IMR-90 (cell line): ENCODE results near the gene PRSS21. TPM values are rescaled to one million over a fixed set of nuclear protein-coding genes. Genes with fewer than 3 reads are reported as not detected.

ENCODE experiments used
- ATAC-seq: fragments of 200-7000 bp; cut with Tn5 transposase; 2 replicates; pipeline ENCODE4 v1.9.1; 2020; ENCODE audit warnings: low read depth, mild to moderate bottlenecking, moderate library complexity
- BruUV-seq: library from RNA; stranded (reverse); fragments of 400-500 nt; replicated peaks from 2 replicates; lab custom pipeline; 2021; lab: Mats Ljungman, UMichigan
- CTCF ChIA-PET: fragments of 300-600 bp; formaldehyde crosslinking; extraction: SDS; loops from one replicate; lab custom pipeline; 2021; ENCODE audit warnings: antibody characterized with exemption; lab: Yijun Ruan, JAX
- POLR2A ChIA-PET: fragments of 300-600 bp; sonication (Branson Sonifier 250); formaldehyde crosslinking; loops from one replicate; lab custom pipeline; 2022; ENCODE audit warnings: antibody characterized with exemption; ENCODE audit not compliant: unreplicated experiment; lab: Charles Lee
- DNase-seq: peaks from one replicate; pipeline ENCODE4 v3.0.0; 2013
- H2AFZ ChIP-seq: replicated peaks from 2 replicates; pipeline ENCODE3; 2013; ENCODE audit warnings: low read length, mild to moderate bottlenecking; ENCODE audit not compliant: poor library complexity
- H2AK5ac ChIP-seq: 2 replicates; pipeline ENCODE4 v1.6.1; 2013; ENCODE audit warnings: low read depth, low read length, inconsistent platforms
- H2AK9ac ChIP-seq: replicated peaks from 2 replicates; pipeline ENCODE3; 2013; ENCODE audit warnings: mild to moderate bottlenecking, low read depth, low read length, moderate library complexity; ENCODE audit not compliant: poor library complexity
- H2BK120ac ChIP-seq: 2 replicates; pipeline ENCODE4 v1.6.1; 2013; ENCODE audit warnings: low read depth, low read length, inconsistent platforms
- H2BK15ac ChIP-seq: 3 replicates; pipeline ENCODE4 v1.6.1; 2013; ENCODE audit warnings: low read depth, low read length, inconsistent platforms
- H2BK20ac ChIP-seq: 2 replicates; pipeline ENCODE4 v1.6.1; 2013; ENCODE audit warnings: low read depth, mild to moderate bottlenecking, inconsistent platforms, low read length, moderate library complexity
- H2BK5ac ChIP-seq: 2 replicates; pipeline ENCODE4 v1.6.1; 2013; ENCODE audit warnings: mild to moderate bottlenecking, low read depth, low read length, inconsistent platforms; ENCODE audit not compliant: poor library complexity, severe bottlenecking
- H3K14ac ChIP-seq: replicated peaks from 2 replicates; pipeline ENCODE4 v1.6.1; 2013; ENCODE audit warnings: low read depth, low read length, inconsistent platforms
- H3K18ac ChIP-seq: 2 replicates; pipeline ENCODE4 v1.6.1; 2013; ENCODE audit warnings: low read depth, low read length, control low read depth
- H3K23ac ChIP-seq: 2 replicates; pipeline ENCODE4 v1.6.1; 2013; ENCODE audit warnings: low read depth, low read length, inconsistent platforms
- H3K27ac ChIP-seq: 2 replicates; pipeline ENCODE4 v1.5.1; 2013; ENCODE audit warnings: mild to moderate bottlenecking, control low read depth, low read length; ENCODE audit not compliant: insufficient read depth
- H3K27me3 ChIP-seq: 2 replicates; pipeline ENCODE4 v1.6.1; 2013; ENCODE audit warnings: low read length; ENCODE audit not compliant: control insufficient read depth, insufficient read depth
- H3K36me3 ChIP-seq: 2 replicates; pipeline ENCODE4 v1.6.1; 2013; ENCODE audit warnings: low read length, mixed read lengths; ENCODE audit not compliant: control insufficient read depth, insufficient read depth
- H3K4ac ChIP-seq: 2 replicates; pipeline ENCODE4 v1.6.1; 2013; ENCODE audit warnings: low read depth, low read length, inconsistent platforms
- H3K4me1 ChIP-seq: 2 replicates; pipeline ENCODE4 v1.6.1; 2013; ENCODE audit warnings: low read length, mixed read lengths; ENCODE audit not compliant: control insufficient read depth, insufficient read depth
- H3K4me2 ChIP-seq: 2 replicates; pipeline ENCODE4 v1.6.1; 2013; ENCODE audit warnings: low read depth, mild to moderate bottlenecking, control low read depth, low read length, moderate library complexity
- H3K4me3 ChIP-seq: 2 replicates; pipeline ENCODE4 v1.5.1; 2013; ENCODE audit warnings: low read depth, mild to moderate bottlenecking, control low read depth, low read length, moderate library complexity; ENCODE audit not compliant: insufficient read depth
- H3K56ac ChIP-seq: 2 replicates; pipeline ENCODE4 v1.6.1; 2013; ENCODE audit warnings: low read length, inconsistent platforms; ENCODE audit not compliant: insufficient read depth; ENCODE audit errors: extremely low read depth
- H3K79me1 ChIP-seq, 2 experiments: 2 replicates each; pipeline ENCODE4 v1.6.1; 2013; ENCODE audit warnings: low read length in 2 of 2, inconsistent platforms in 1 of 2, low read depth in 1 of 2
- H3K9ac ChIP-seq: 2 replicates; pipeline ENCODE4 v1.6.1; 2013; ENCODE audit warnings: low read depth, low read length, control low read depth
- H3K9me1 ChIP-seq: 2 replicates; pipeline ENCODE4 v1.6.1; 2013; ENCODE audit warnings: low read length, inconsistent platforms; ENCODE audit not compliant: insufficient read depth
- H3K9me3 ChIP-seq: 2 replicates; pipeline ENCODE4 v1.6.1; 2013; ENCODE audit warnings: low read length; ENCODE audit not compliant: control insufficient read depth, insufficient read depth
- H4K20me1 ChIP-seq: 2 replicates; pipeline ENCODE4 v1.6.1; 2013; ENCODE audit warnings: low read length, inconsistent platforms; ENCODE audit not compliant: insufficient read depth
- H4K5ac ChIP-seq: 2 replicates; pipeline ENCODE4 v1.6.1; 2013; ENCODE audit warnings: mild to moderate bottlenecking, low read depth, low read length, control low read depth
- H4K8ac ChIP-seq, 2 experiments: 2 replicates each; pipeline ENCODE4 v1.6.1; 2013; ENCODE audit warnings: low read depth in 2 of 2, low read length in 2 of 2, control low read depth in 1 of 2, inconsistent platforms in 1 of 2
- H4K91ac ChIP-seq: 2 replicates; pipeline ENCODE4 v1.6.1; 2013; ENCODE audit warnings: low read depth, low read length, inconsistent platforms; ENCODE audit not compliant: insufficient read depth
- RAD21 ChIP-seq: IDR thresholded peaks from 2 replicates; pipeline ENCODE4 v1.6.1; 2012; ENCODE audit warnings: low read length, improper control_type of control experiment
- SMC3 ChIP-seq: fragments of 150-350 bp; IDR thresholded peaks from 2 replicates; pipeline ENCODE4 v1.6.1; 2016; ENCODE audit warnings: low read depth, mild to moderate bottlenecking, antibody characterized with exemption, low read length, moderate library complexity
- WGBS, 2 experiments: methylation state at CpG; one replicate each; pipeline versions ENCODE4 v1.1.5 to v1.1.7; 2013; ENCODE audit warnings: missing lambda C conversion rate in 2 of 2; ENCODE audit not compliant: insufficient read length in 1 of 2; ENCODE audit errors: extremely low coverage in 2 of 2; 5-methylcytosine and 5-hydroxymethylcytosine counted together
- dilution Hi-C: fragments of 300-500 bp; cut with HindIII; formaldehyde crosslinking; loops from one replicate; pipeline ENCODE4 v1.14.3; 2018; ENCODE audit warnings: low sequenced_read_pairs; ENCODE audit not compliant: unreplicated experiment
- in situ Hi-C: fragments of 300-500 bp; cut with MboI; formaldehyde crosslinking; loops from 3 replicates; pipeline ENCODE4 v1.14.3; 2019; ENCODE audit warnings: low sequenced_read_pairs, inconsistent platforms, mixed read lengths
- intact Hi-C: fragments of 100-400 bp; cut with micrococcal nuclease; formaldehyde crosslinking; loops from 2 replicates; pipeline ENCODE4 v1.10.0; 2022
- polyA plus RNA-seq, 3 experiments: library from polyadenylated mRNA; depleted of rRNA; stranded (reverse); fragments of >200 nt; gene quantifications; 2 replicates each; pipeline ENCODE4 v1.2.3, GENCODE V29; 2012; ENCODE audit warnings: low replicate concordance in 1 of 3
- total RNA-seq: library from RNA; depleted of rRNA; stranded (reverse); fragments of >200 nt; gene quantifications from 2 replicates; pipeline ENCODE4 v1.2.3, GENCODE V29; 2012
- TF ChIP-seq, protein P1 (sequence below): fragments of 150-350 bp; IDR thresholded peaks from 2 replicates; pipeline ENCODE4 v1.6.1; 2016; ENCODE audit warnings: low read depth, mild to moderate bottlenecking, low read length, moderate library complexity, borderline replicate concordance

PRSS21 gene
- total and polyA plus RNA-seq, 2 of the 4 experiments (the other 2 are of a cell fraction), result 0.21 TPM; not detected in 1

DNA sequence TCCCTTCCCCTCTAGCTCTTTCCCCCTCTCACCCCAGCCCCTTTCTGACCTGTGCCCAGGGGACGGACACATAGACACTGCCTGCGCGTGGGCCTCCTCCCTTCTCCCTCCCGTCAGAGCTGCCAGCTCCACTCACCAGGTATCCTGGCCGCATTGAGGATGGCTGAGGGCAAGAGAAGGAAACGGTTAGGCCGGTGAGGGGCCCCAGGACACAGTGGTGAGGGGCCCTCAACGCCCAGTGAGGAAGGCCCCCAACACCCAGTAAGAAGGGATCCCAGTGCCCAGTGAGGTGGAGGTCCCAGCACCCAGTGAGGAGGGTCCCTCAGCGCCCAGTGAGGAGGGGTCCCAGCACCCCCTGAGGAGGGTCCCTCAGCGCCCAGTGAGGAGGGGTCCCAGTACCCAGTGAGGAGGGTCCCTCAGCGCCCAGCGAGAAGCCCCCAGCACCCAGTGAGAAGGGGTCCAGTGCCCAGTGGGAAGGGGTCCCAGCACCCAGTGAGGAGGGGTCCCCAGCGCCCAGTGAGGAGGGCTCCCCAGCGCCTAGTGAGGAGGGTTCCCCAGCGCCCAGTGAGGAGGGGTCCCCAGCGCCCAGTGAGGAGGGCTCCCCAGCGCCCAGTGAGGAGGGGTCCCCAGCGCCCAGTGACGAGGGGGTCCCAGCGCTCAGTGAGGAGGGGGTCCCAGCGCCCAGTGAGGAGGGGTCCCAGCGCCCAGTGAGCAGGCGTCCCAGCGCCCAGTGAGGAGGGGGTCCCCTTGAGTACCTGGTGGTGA is 39.8 kb downstream of the PRSS21 start:
- WGBS, 2 experiments, result 90% methylated on average over 2 of the region's 24 CpGs; no CpG with 5 or more reads in 1 of the 2 experiments
- Histone ChIP-seq H3K4me3 (no peak overlapping the region), H3K4me2 (no peak overlapping the region), H3K23ac (no peak overlapping the region), H3K27ac (no peak overlapping the region), H2AK9ac (no peak overlapping the region), H4K91ac (no peak overlapping the region), H4K8ac (no peak overlapping the region), H3K9ac (no peak overlapping the region), H3K18ac (no peak overlapping the region), H3K79me1 (no peaks in the 10 kb centered on the region), H3K4ac (no peak overlapping the region), H2BK20ac (no peak overlapping the region), H2AFZ (no peak overlapping the region), H2AK5ac (no peak overlapping the region), H2BK5ac (no peak overlapping the region), H4K20me1 (no peaks in the 10 kb centered on the region), H3K9me3 (peaks cover 14% of the 10 kb centered on the region), H4K5ac (no peak overlapping the region), H3K4me1 (0 out of 2 replicates have a peak, but pooled peaks cover 2% of the 10 kb centered on the region), H3K14ac (no peak overlapping the region), H3K36me3 (no peaks in the 10 kb centered on the region), H3K56ac (no peak overlapping the region), H2BK120ac (no peak overlapping the region), H2BK15ac (no peak overlapping the region), H3K27me3 (peaks cover 21% of the 10 kb centered on the region), H3K9me1 (no peaks in the 10 kb centered on the region)
- no peak for DNase-seq
- TF ChIP-seq, protein P1, sequence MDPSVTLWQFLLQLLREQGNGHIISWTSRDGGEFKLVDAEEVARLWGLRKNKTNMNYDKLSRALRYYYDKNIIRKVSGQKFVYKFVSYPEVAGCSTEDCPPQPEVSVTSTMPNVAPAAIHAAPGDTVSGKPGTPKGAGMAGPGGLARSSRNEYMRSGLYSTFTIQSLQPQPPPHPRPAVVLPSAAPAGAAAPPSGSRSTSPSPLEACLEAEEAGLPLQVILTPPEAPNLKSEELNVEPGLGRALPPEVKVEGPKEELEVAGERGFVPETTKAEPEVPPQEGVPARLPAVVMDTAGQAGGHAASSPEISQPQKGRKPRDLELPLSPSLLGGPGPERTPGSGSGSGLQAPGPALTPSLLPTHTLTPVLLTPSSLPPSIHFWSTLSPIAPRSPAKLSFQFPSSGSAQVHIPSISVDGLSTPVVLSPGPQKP, result no peak
- TF ChIP-seq RAD21 (no peak), SMC3 (no peak)
- dilution Hi-C loops, result no loop called here
- ChIA-PET CTCF (no interaction called here), POLR2A (no interaction called here)
- intact Hi-C loops, result no loop called here
- in situ Hi-C loops, result no loop called here
- no TSS peak for BruUV-seq
- ATAC-seq, result no peak
